Type B pancreatic cell (in vitro differentiated cells): ENCODE results near the gene EP300. TPM values are rescaled to one million over a fixed set of nuclear protein-coding genes. Genes with fewer than 3 reads are reported as not detected.

Experiments
- DNase-seq: peaks from one replicate; pipeline ENCODE4 v3.0.0; 2021; ENCODE audit warnings: mixed read lengths; ENCODE audit not compliant: unreplicated experiment; ENCODE audit errors: extremely low spot score
- H3K27ac Mint-ChIP-seq: 2 replicates; pipeline ENCODE4 v1.8.0; 2021; ENCODE audit warnings: mild to moderate bottlenecking, mixed read lengths
- H3K27me3 Mint-ChIP-seq: 2 replicates; pipeline ENCODE4 v1.8.0; 2021; ENCODE audit warnings: mixed read lengths
- H3K36me3 Mint-ChIP-seq: 2 replicates; pipeline ENCODE4 v1.8.0; 2021; ENCODE audit warnings: mixed read lengths
- H3K4me1 Mint-ChIP-seq: one replicate; pipeline ENCODE4 v1.8.0; 2021; ENCODE audit warnings: mixed read lengths; ENCODE audit not compliant: unreplicated experiment
- H3K4me3 Mint-ChIP-seq: 2 replicates; pipeline ENCODE4 v1.8.0; 2021; ENCODE audit warnings: mild to moderate bottlenecking, mixed read lengths
- H3K9me3 Mint-ChIP-seq: 2 replicates; pipeline ENCODE4 v1.8.0; 2021; ENCODE audit warnings: mixed read lengths
- CTCF ChIP-seq: fragments of 200-600 bp; sonication (generic); conservative IDR thresholded peaks from 2 replicates; pipeline ENCODE4 v1.5.0; 2021; ENCODE audit warnings: antibody characterized with exemption, mild to moderate bottlenecking
- total RNA-seq: library from RNA; stranded (reverse); gene quantifications from 2 replicates; pipeline ENCODE4 v1.2.1, GENCODE V29; 2021; ENCODE audit warnings: low replicate concordance

The EP300 gene
- total RNA-seq, 1 donor from 2014 or later = 87.2 TPM

DNA sequence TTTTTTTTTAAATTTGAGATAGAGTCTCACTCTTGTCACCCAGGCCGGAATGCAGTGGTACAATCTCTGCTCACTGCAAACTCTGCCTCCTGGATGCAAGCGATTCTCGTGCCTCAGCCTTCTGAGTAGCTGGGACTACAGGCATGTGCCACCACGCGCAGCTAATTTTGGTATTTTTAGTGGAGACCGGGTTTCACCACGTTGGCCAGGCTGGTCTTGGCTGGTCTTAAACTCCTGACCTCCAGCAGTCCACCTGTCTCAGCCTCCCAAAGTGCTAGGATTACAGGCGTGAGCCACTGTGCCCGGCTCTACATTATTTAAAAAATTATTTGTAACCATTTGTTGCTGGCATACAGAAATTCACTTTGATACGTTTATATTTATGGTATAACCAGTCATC is 18.6 kb downstream of the EP300 start:
- H3K27ac Mint-ChIP-seq = no peak overlapping the region
- peaks cover 15% of the 10 kb centered on the region for H3K36me3 Mint-ChIP-seq
- no peaks in the 10 kb centered on the region for H3K9me3 Mint-ChIP-seq
- peaks cover 4% of the 10 kb centered on the region for H3K4me1 Mint-ChIP-seq
- TF ChIP-seq CTCF = no peak
- H3K4me3 Mint-ChIP-seq = no peak overlapping the region
- H3K27me3 Mint-ChIP-seq = no peaks in the 10 kb centered on the region
- no peak for DNase-seq

DNA sequence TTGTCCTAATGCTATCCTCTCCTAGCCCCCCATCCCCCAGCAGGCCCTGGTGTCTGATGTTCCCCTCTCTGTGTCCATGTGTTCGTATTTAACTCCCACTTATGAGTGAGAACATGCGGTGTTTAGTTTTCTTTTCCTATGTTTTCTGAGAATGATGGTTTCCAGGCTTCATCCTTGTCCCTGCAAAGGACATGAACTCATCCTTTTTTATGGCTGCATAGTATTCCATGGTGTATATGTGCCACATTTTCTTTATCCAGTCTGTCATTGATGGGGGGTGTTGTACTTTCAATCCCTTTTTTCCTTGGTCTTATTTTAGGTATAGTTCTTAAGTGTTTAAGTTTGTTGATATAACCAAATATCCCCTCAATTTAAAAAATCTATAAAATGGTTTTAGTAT is 23.9 kb downstream of the EP300 start:
- Mint-ChIP-seq H3K4me3 (no peak overlapping the region), H3K27me3 (no peaks in the 10 kb centered on the region), H3K27ac (no peak overlapping the region), H3K4me1 (peaks cover 8% of the 10 kb centered on the region), H3K36me3 (peaks cover 29% of the 10 kb centered on the region), H3K9me3 (no peaks in the 10 kb centered on the region)
- no peak for TF ChIP-seq CTCF
- DNase-seq = no peak

GRCh38 chr22:41117127-41117965 is 25.0 kb downstream of the EP300 start:
- peak overlapping the region; percentile 39 for H3K27ac Mint-ChIP-seq
- no peaks in the 10 kb centered on the region for H3K9me3 Mint-ChIP-seq
- no peak for TF ChIP-seq CTCF
- H3K27me3 Mint-ChIP-seq = no peaks in the 10 kb centered on the region
- H3K4me3 Mint-ChIP-seq = no peak overlapping the region
- H3K4me1 Mint-ChIP-seq = peaks cover 13% of the 10 kb centered on the region
- peaks cover 30% of the 10 kb centered on the region for H3K36me3 Mint-ChIP-seq
- DNase-seq = no peak

- Mint-ChIP-seq H3K27me3 (no peaks in the 10 kb centered on the region), H3K4me3 (no peak overlapping the region), H3K9me3 (no peaks in the 10 kb centered on the region), H3K4me1 (peaks cover 9% of the 10 kb centered on the region), H3K27ac (no peak overlapping the region), H3K36me3 (peaks cover 26% of the 10 kb centered on the region)
- no peak for DNase-seq
- TF ChIP-seq CTCF = no peak
These were observed 30.8 kb downstream of the EP300 start for GRCh38 chr22:41123151-41123550.

DNA sequence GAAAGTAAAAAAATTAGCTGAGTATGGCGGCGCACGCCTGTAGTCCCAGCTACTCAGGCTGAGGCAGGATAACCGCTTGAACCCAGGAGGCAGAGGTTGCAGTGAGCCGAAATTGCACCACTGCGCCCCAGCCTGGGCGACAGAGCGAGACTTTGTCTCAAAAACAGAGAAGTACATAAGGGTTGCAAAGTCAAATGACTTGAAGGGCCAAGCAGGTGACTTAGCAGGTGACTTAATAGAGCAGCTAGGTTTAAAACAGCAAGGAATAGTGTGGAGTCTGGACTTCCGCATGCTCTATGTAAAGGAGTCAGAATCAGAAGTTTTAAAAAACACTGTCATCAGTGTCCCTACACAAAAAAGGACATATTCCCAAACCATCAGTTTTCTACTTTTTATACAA is 31.7 kb downstream of the EP300 start:
- Mint-ChIP-seq H3K9me3 (no peaks in the 10 kb centered on the region), H3K27me3 (no peaks in the 10 kb centered on the region), H3K36me3 (peaks cover 26% of the 10 kb centered on the region), H3K27ac (no peak overlapping the region), H3K4me3 (no peak overlapping the region), H3K4me1 (peaks cover 9% of the 10 kb centered on the region)
- no peak for DNase-seq
- no peak for TF ChIP-seq CTCF
